ENCODE measurements around the gene PTGS1. TPM values are rescaled to one million over a fixed set of nuclear protein-coding genes. Genes with fewer than 3 reads are reported as not detected.

The PTGS1 gene
- total RNA-seq, 1 donor from 2014 or later = 0.41 TPM

Small RNA genes lying within 50 kb of the gene (small RNA-seq; reads per million reads assigned to genes)
- gene AL162424.1 = not detected

Other genes starting within 250 kb of the PTGS1 start
- gene NDUFA8, start 211.2 kb upstream of the PTGS1 start, total RNA-seq = 33.8 TPM
- 0.82 TPM for gene MORN5, start 211.1 kb upstream of the PTGS1 start, total RNA-seq
- 11.8 TPM for gene LHX6, start 142.1 kb upstream of the PTGS1 start, total RNA-seq
- 15.9 TPM for gene RBM18, start 106.2 kb upstream of the PTGS1 start, total RNA-seq
- 24.5 TPM for gene MRRF, start 106.1 kb upstream of the PTGS1 start, total RNA-seq
- not detected for gene OR1J1, start 106.9 kb downstream of the PTGS1 start, total RNA-seq
- not detected for gene OR1J2, start 139.8 kb downstream of the PTGS1 start, total RNA-seq
- not detected for gene OR1J4, start 148.1 kb downstream of the PTGS1 start, total RNA-seq
- not detected for gene OR1N1, start 156.3 kb downstream of the PTGS1 start, total RNA-seq
- not detected for gene OR1N2, start 182.1 kb downstream of the PTGS1 start, total RNA-seq
- gene OR1L8, start 212.4 kb downstream of the PTGS1 start, total RNA-seq = not detected
- not detected for gene OR1Q1, start 243.7 kb downstream of the PTGS1 start, total RNA-seq